Kasumi-1 (cell line): Measurements from ENCODE around the gene CHPF.
A peak's percentile ranks its signal among the peaks of the same experiment; 100 is the strongest.

ENCODE experiments used
- DNase-seq, 2 experiments: peaks; one replicate each; lab custom pipeline; 2025; lab: John Stamatoyannopoulos, UW

The CHPF gene

DNA sequence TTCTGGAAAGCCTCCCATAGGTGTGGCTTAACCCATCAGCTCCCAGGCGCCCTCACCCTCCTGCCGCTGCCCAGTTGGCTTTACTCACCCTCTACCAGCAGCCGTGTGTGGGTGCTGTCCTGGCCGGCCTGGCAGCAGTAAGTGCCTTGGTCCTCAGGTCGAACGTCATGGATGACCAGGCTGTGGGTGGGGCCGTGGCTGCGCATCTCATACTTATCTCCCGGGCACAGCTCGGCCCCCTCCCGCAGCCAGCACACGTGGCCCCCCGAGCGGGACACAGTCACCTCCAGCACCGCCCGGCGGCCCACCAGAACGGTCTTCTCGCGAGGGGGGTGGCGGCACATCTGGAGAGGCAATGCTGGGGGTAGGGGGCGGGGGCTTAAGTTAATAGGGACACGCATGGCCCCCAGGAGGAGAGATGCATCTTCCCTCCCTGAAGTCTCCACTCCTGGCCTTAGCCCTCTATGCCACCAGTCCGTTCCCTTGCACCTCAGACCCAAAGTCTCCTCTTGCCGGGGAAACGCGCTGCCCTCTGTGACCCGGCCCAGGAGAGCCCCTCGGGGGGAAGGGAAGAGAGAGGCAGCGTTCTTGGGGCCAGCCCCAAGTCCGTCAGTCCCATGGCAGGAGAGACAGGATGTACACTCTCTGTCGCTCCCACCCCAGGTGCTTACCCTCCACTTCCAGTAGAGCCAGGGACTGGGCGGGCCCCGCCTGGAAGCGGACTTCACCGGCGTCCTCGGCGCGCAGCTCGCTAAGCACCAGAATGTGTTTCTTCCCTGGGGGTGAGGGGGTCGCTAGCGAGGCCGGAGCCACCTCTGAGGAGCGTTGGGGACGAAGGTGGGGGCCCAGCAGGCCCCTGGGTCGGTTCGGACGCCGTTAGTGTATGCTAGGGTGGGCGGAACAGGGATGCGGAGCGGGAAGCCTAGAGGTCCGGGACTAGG, 8.1 kb upstream of the CHPF start:
- DNase-seq, result no peak

DNA sequence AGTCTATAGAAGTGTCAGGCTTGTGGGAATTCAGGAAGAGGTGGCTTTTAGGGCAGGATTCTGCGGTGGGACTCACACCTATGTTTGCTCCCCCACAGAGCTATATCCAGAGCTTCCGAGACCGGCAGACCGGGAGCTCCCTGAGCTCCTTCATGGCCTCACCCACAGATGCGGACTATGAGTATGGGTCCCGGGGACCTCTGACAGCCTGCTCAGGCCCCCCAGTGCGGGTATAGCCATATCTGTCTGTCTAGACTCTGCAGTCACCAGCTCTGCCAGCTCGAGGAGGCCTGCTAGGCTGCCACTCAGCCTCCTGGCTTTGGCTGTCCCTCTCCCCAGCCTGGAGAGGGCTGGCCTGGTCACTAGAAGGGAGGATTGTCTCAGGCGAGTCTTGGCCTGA, 6.0 kb upstream of the CHPF start:
- DNase-seq, result no peak

DNA sequence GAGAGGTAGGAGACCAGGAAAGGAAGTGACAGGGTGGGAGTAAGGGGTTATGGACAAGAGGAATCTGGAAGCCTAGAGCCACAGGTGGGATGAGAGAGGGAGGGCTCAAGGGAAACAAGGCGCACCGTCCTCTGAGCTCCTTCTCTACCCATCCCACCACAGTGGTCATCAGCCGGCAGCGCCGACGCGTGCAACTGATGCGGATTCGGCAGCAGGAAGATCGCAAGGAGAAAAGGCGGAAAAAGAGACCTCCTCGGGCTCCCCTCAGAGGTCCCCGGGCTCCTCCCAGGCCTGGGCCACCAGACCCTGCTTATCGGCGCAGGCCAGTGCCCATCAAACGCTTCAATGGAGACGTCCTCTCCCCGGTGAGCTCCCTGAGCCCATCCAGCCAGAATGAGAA, 5.4 kb upstream of the CHPF start:
- no peak for DNase-seq

DNA sequence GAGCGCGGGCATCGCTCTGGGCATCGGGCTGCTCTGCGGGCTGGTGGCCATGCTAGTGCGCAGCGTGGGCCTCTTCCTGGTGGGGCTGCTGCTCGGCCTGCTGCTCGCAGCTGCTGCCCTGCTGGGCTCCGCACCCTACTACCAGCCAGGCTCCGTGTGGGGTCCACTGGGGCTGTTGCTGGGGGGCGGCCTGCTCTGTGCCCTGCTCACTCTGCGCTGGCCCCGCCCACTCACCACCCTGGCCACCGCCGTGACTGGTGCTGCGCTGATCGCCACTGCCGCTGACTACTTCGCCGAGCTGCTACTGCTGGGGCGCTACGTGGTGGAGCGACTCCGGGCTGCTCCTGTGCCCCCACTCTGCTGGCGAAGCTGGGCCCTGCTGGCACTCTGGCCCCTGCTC, 4.0 kb upstream of the CHPF start:
- no peak for DNase-seq

DNA sequence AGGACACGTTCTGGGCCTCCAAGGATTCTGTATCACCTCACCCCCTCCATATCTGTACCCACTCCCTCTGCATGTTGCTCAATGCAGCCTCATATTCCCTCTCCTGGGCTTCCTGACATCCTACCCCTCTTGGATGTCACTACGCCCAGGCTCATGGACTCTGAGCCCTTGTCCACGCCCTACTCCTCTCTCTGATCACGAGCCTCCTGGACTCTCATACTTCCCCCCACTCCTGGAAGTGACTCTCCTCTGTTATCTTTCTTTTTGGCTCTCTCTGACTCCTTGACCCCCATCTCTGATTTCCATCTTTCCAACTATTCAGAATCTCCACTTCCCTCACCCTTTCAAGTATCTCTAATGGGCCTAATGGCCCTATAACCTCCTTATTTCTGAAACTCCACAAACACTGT, 2.3 kb upstream of the CHPF start:
- DNase-seq, result no peak

DNA sequence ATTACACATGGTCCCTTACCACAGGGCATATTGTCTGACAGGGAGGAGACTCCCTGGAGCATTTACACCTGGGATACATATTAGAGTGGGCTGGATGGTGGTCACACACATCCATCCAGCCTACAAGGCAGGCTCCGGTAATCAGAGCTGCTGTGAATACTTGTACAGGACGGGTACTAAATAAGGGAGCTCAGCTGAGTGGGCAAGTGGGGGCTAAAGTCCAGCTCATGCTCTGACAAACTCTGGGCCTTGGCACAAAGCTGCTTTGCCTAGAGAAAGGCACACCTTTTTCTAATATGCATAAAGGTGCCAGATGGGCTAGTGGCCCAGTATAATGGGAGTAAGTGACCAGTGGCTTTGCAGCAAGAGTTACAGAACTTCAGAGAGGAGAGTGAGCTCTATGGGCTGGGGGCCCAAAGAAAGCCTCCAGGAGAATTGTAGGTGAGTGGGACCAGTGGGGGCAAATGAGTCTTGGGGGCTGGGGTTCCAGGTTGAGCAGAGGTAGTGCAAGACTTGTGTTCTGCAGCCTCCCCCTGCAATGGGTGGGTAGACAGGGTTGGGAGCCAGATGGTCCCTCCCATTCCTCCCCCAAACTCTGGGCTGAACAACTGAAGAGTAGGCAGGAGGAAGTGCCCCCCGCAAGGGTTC, 1.8 kb upstream of the CHPF start:
- DNase-seq, result no peak

GRCh38 chr2:219544567-219544966, 958 bp upstream of the CHPF start:
- DNase-seq, result no peak

DNA sequence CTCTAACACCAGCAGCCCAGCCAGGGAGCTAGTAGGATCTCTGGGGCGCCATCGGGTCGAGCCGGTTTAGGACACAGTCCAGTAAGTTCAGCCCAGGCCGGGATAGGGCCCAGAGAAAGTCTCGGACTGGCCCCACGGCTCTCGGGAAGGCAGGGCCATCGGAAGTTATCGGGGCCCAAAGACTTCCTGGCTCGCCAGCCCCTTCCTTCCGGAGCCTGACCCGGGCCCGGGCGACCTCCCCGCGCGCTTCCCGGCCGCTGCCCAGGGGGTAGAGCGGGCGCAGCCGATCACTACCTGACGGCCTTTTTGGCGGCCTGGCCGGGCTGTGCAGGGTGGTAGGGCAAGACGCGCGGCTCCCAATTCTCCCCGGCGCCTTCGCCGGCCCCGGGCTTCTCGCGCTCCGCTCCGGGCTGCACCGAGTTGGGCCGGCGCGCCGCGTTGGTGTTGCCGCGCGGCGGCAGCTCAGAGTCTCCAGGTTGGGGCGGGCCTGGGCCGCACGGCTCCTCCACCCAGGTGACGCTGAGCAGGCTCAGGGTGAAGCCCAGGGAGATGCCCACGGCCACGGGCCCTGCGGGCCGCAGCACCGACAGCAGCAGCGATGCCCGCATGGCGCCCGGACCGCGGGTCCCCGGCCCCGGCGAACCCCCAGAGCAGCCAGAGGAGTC, 546 bp downstream of the CHPF start:
- no peak for DNase-seq

DNA sequence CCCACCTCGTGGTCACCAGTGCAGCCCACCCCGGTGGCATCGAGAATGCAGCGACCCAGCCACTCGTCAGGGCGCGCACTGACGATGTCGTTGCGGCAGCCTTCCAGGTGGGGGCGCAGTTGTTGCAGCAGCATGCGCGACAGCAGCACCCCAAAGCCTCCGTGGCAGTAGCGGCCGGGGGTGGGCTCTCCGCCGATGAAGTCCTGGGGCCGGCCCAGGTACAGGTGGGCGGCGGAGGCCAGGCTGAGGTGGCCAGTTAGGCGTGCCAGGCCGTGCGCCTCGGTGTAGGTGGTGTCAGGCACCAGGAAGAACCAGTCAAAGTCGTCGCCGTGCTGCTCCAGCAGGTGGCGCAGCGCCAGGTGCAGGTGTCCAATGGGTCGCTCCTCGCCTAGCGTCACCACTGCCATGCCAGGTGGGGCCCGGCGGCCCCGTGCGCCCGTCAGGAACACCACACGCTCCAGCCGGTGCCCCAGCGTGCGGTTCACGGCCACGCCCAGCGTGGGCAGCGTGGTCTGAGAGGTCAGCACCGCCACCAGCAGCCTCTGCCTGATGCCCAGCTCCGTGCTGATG, 1.9 kb downstream of the CHPF start:
- DNase-seq, result peak; percentile 13 to 30

DNA sequence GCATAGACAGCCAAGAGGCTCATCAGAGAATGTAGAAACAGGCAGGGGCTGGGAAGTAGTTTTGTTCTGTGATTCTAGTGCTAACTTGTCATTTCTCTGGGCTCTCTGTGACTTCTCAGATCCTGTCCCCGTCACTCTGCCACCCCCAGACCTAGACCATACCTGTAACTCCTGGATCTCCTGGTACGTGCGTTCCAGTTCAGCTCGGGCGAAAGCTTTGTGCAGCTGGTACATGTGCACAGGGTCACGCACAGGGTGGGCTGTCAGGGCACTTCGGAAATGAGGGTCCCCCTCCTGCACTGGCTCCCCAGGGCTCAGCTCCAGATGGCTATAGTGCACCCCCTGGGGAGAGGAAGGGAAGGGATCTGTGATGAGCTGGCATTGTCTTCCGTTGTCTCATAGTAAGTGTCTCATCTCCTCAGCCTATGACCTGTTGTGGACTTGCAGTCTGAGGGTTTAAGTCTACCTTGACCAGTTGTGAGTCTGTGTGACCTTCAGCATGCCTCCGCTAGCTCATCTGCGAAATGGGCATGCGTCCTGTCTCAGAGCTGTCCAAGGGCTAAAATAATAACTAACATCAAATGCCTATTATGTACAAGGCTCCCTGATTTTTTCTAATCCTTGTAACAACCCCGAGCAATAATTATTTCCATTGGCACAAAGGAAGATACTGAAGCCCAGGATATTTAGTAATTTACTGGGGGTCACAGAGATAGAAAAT, 2.7 kb downstream of the CHPF start:
- no peak for DNase-seq

- no peak for DNase-seq
These were observed 3.5 kb downstream of the CHPF start for GRCh38 chr2:219539926-219540678.

- no peak for DNase-seq
These were observed 4.4 kb downstream of the CHPF start for GRCh38 chr2:219538956-219539788.

DNA sequence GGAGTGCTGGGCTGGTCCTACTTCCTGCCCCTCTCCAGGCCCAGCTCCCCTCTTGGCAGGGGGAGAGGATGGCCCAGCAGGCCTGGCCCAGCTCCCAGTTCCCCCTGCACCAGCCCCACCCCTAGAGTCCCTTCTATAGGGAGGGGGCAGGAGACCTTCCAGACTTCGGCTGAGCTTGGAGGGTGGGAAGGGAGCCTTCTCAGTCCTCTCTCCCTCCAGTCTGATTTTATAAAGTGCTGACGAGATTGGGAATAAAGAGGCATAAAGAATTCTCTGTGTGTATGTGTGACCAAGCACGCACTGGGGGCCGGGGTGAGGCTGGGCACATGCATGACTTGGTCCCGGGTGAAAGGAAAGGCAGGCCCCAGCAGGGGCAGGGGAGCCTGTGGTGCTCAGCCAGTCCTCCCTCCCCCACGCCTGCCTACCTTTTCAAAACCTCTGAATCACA, 5.1 kb downstream of the CHPF start:
- DNase-seq, result no peak

- DNase-seq, result no peak
These were observed 5.7 kb downstream of the CHPF start for GRCh38 chr2:219537657-219538488.

- no peak for DNase-seq
These were observed 6.6 kb downstream of the CHPF start for GRCh38 chr2:219536967-219537366.

DNA sequence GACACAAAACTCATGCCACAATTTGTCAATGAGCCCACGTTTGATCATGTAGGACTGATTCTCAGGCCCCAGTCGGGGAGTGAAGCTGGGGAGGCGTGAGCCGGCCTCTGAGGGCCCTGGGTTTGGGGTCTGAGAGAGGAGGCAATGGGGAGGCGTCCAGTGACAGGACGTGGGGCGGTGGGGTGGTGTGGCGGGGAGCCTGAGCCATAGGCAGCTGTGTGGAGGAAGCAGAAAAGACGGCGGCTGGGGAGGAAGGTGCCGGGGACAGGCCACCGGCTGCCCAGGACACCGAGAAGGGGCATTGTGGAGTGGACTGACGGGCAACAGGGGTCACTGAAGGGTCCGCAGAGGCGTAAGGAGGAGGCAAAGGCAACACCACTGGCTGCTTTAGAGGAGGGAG, 7.2 kb downstream of the CHPF start:
- DNase-seq, result no peak

DNA sequence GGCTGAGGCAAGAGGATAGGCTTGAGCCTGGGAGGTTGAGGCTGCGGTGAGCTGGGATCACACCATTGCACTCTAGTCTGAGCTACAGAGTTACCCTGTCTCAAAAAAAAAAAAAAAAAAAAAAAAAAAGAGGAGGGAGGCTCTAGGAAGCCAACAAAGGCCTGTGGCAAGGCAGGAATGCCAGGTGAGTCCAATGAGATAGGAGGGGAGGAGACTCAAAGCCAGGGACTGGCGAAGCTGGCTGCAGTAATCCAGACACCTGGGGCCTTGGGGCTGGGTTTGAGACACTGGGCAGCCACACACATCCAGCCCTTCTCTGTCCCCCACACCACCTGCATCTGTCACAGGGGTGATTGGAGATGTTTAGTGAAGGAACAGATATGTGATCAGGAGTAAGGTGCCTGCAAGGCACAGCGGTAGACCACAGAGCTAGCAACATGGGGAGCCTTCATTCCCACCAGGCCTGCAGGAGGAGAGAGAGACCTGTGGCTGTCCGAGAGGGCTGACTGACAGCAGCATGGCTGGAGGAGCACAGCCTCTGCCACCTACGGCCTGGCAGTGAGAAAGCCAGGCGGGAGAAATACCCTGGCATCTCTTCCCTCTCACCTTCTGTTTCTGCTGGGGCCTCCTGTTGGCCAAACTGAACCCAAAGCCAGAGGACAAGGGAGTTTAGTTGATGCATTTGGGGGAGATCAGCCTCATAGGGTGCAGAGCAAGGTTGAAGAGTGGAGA, 9.5 kb downstream of the CHPF start:
- DNase-seq, result no peak

DNA sequence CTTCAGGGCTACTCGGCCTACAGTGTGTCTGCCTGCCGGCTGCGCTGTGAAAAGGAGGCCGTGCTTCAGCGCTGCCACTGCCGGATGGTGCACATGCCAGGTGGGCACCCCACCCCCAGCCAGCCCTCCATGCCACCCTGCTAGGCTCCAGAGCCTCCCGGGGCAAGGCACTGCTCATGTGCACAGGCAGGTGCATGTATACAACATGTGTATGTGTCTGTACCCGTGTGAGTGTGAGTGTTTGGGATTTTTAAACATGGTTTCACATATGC, 11.3 kb downstream of the CHPF start:
- no peak for DNase-seq
